HCT116 (cell line): ENCODE data around the gene CST4. TPM values are rescaled to one million over a fixed set of nuclear protein-coding genes. Genes with fewer than 3 reads are reported as not detected.
"Not testable (repeated sequence)": the region's sequence is repeated elsewhere in the genome, so short reads cannot be mapped to it uniquely, and the experiment has no call there.

Source experiments
- ATAC-seq: fragments of 200-7000 bp; cut with Tn5 transposase; 2 replicates; pipeline ENCODE4 v1.9.1; 2020; ENCODE audit warnings: mild to moderate bottlenecking, moderate library complexity
- BruUV-seq: library from RNA; stranded (reverse); fragments of 400-500 nt; replicated peaks from 2 replicates; lab custom pipeline; 2021; lab: Mats Ljungman, UMichigan
- CTCF ChIA-PET: fragments of 300-600 bp; sonication (Branson Sonifier 250); formaldehyde crosslinking; loops from one replicate; lab custom pipeline; 2021; ENCODE audit warnings: antibody characterized with exemption; lab: Charles Lee
- POLR2A ChIA-PET: fragments of 300-600, 350-600 bp; sonication (Branson Sonifier 250); formaldehyde crosslinking; loops from one replicate; lab custom pipeline; 2021; ENCODE audit warnings: antibody characterized with exemption; lab: Charles Lee
- RAD21 ChIA-PET, 2 experiments: fragments of 300-600 bp; sonication (Branson Sonifier 250); formaldehyde crosslinking; loops; one replicate each; lab custom pipeline; 2023; ENCODE audit warnings: low total read pairs in 2 of 2; ENCODE audit not compliant: uncharacterized antibody in 2 of 2, unreplicated experiment in 2 of 2, low non-redundant PET in 1 of 2; lab: Charles Lee
- DNase-seq: peaks from one replicate; pipeline ENCODE4 v3.0.0-alpha.2; 2010; ENCODE audit warnings: low read depth, low spot score
- H2AFZ ChIP-seq: fragments of 200-600 bp; shearing (Covaris generic), sonication (generic); 2 replicates; pipeline ENCODE4 v1.6.1; 2017; ENCODE audit warnings: low read depth, mixed run types, mixed read lengths, antibody characterized with exemption, low read length; ENCODE audit not compliant: poor library complexity, severe bottlenecking
- H3K27ac ChIP-seq: 2 replicates; pipeline ENCODE4 v1.5.1; 2012; ENCODE audit warnings: low read depth, low read length
- H3K27me3 ChIP-seq: fragments of 200-600 bp; sonication (generic); 2 replicates; pipeline ENCODE4 v1.6.1; 2016; ENCODE audit warnings: mixed run types, low read length, mixed read lengths; ENCODE audit not compliant: insufficient read depth
- H3K36me3 ChIP-seq, 2 experiments: fragments of 200-500 bp in 1 of 2; fragments of 200-600 bp in 1 of 2; sonication (Bioruptor generic) in 1 of 2; sonication (generic) in 1 of 2; 2 replicates each; pipeline versions ENCODE4 v1.5.1 to v1.6.1; 2014 to 2016; ENCODE audit warnings: low read length in 2 of 2, inconsistent platforms in 1 of 2, mixed read lengths in 1 of 2, mixed run types in 1 of 2; ENCODE audit not compliant: insufficient read depth in 2 of 2, control insufficient read depth in 1 of 2
- H3K4me1 ChIP-seq, 2 experiments: fragments of 200-600 bp in 1 of 2; sonication (generic) in 1 of 2; 2 replicates each; pipeline versions ENCODE4 v1.5.1 to v1.6.1; 2012 to 2017; ENCODE audit warnings: low read length in 2 of 2, inconsistent platforms in 1 of 2, mild to moderate bottlenecking in 1 of 2, mixed read lengths in 1 of 2, mixed run types in 1 of 2, moderate library complexity in 1 of 2; ENCODE audit not compliant: insufficient read depth in 2 of 2, control insufficient read depth in 1 of 2
- H3K4me2 ChIP-seq: fragments of 200-600 bp; sonication (generic); 2 replicates; pipeline ENCODE4 v1.6.1; 2017; ENCODE audit warnings: mixed run types, low read length, mixed read lengths
- H3K4me3 ChIP-seq, 2 experiments: fragments of 200-600 bp in 1 of 2; sonication (generic) in 1 of 2; replicated peaks in 1 of 2; 2 replicates each; pipeline ENCODE4 v1.5.1; 2011 to 2016; ENCODE audit warnings: low read length in 2 of 2, control low read depth in 1 of 2, low read depth in 1 of 2, mild to moderate bottlenecking in 1 of 2, mixed read lengths in 1 of 2, mixed run types in 1 of 2
- H3K79me2 ChIP-seq: fragments of 200-600 bp; sonication (generic); 2 replicates; pipeline ENCODE4 v1.6.1; 2017; ENCODE audit warnings: mild to moderate bottlenecking, mixed run types, low read length, moderate library complexity, mixed read lengths; ENCODE audit not compliant: insufficient read depth
- H3K9ac ChIP-seq: fragments of 200-600 bp; sonication (generic); 2 replicates; pipeline ENCODE4 v1.6.1; 2016; ENCODE audit warnings: low read length, mixed read lengths
- H3K9me2 ChIP-seq: fragments of 200-600 bp; sonication (generic), shearing (Covaris generic); 2 replicates; pipeline ENCODE4 v1.6.1; 2017; ENCODE audit warnings: mixed run types, mild to moderate bottlenecking, moderate library complexity; ENCODE audit not compliant: insufficient read depth
- H3K9me3 ChIP-seq, 2 experiments: fragments of 200-500 bp in 1 of 2; fragments of 200-600 bp in 1 of 2; sonication (Bioruptor generic) in 1 of 2; sonication (generic) in 1 of 2; 2 replicates each; pipeline ENCODE4 v1.6.1; 2014 to 2017; ENCODE audit warnings: low read length in 2 of 2, mixed read lengths in 2 of 2, inconsistent platforms in 1 of 2, low read depth in 1 of 2, mild to moderate bottlenecking in 1 of 2, mixed run types in 1 of 2, moderate library complexity in 1 of 2; ENCODE audit not compliant: control insufficient read depth in 1 of 2, insufficient read depth in 1 of 2
- H4K20me1 ChIP-seq: fragments of 200-600 bp; sonication (generic), shearing (Covaris generic); 2 replicates; pipeline ENCODE4 v1.6.1; 2017; ENCODE audit warnings: mixed run types, mild to moderate bottlenecking, moderate library complexity; ENCODE audit not compliant: insufficient read depth
- CBX3 ChIP-seq: IDR thresholded peaks from 2 replicates; pipeline ENCODE4 v1.6.1; 2012; ENCODE audit warnings: low read depth
- CEBPB ChIP-seq: IDR thresholded peaks from 2 replicates; pipeline ENCODE4 v1.6.1; 2012; ENCODE audit warnings: low read depth
- CTCF ChIP-seq, 3 experiments: fragments of 200-600 bp in 1 of 3; sonication (generic) in 1 of 3; IDR thresholded peaks in 2 of 3; conservative IDR thresholded peaks in 1 of 3; 2 replicates each; pipeline ENCODE4 v1.5.1; 2012 to 2017; ENCODE audit warnings: low read depth in 2 of 3, low read length in 2 of 3, antibody characterized with exemption in 1 of 3, borderline replicate concordance in 1 of 3, control low read depth in 1 of 3, mild to moderate bottlenecking in 1 of 3, mixed read lengths in 1 of 3, mixed run types in 1 of 3, moderate library complexity in 1 of 3; ENCODE audit not compliant: insufficient read depth in 1 of 3
- EGR1 ChIP-seq: IDR thresholded peaks from 2 replicates; pipeline ENCODE4 v1.6.1; 2012; ENCODE audit warnings: low read depth
- ELF1 ChIP-seq: IDR thresholded peaks from 2 replicates; pipeline ENCODE4 v1.6.1; 2012; ENCODE audit warnings: low read depth, borderline replicate concordance
- EZH2 ChIP-seq: fragments of 200-600 bp; sonication (generic); IDR thresholded peaks from 2 replicates; pipeline ENCODE4 v1.6.1; 2017; ENCODE audit warnings: antibody characterized with exemption, mixed run types
- EZH2phosphoT487 ChIP-seq: fragments of 200-600 bp; IDR thresholded peaks from 2 replicates; pipeline ENCODE4 v1.6.1; 2018; ENCODE audit warnings: antibody characterized with exemption, borderline replicate concordance
- FOSL1 ChIP-seq: IDR thresholded peaks from 2 replicates; pipeline ENCODE4 v1.6.1; 2012; ENCODE audit warnings: low read depth
- POLR2AphosphoS5 ChIP-seq: IDR thresholded peaks from 2 replicates; pipeline ENCODE4 v1.6.1; 2011; ENCODE audit warnings: mild to moderate bottlenecking, low read depth, low read length, moderate library complexity
- RAD21 ChIP-seq: IDR thresholded peaks from 2 replicates; pipeline ENCODE4 v1.6.1; 2012; ENCODE audit warnings: low read depth, mild to moderate bottlenecking
- SP1 ChIP-seq: IDR thresholded peaks from 2 replicates; pipeline ENCODE4 v1.6.1; 2012; ENCODE audit warnings: low read depth
- TCF7L2 ChIP-seq: IDR thresholded peaks from 2 replicates; pipeline ENCODE4 v1.7.0; 2011; ENCODE audit warnings: borderline replicate concordance, inconsistent platforms; ENCODE audit not compliant: insufficient read depth, insufficient read length; ENCODE audit errors: extremely low read depth
- YY1 ChIP-seq: IDR thresholded peaks from 2 replicates; pipeline ENCODE4 v1.6.1; 2011; ENCODE audit warnings: low read length, low read depth, moderate library complexity, mild to moderate bottlenecking; ENCODE audit not compliant: insufficient replicate concordance; ENCODE audit errors: extremely low read depth
- ZFX ChIP-seq: fragments of 450-650 bp; IDR thresholded peaks from 2 replicates; pipeline ENCODE4 v1.6.1; 2017
- ZNF274 ChIP-seq: fragments of 200-500 bp; sonication (Bioruptor generic); IDR thresholded peaks from 2 replicates; pipeline ENCODE4 v1.6.1; 2014; ENCODE audit warnings: mild to moderate bottlenecking, low read depth, low read length, inconsistent platforms
- intact Hi-C: fragments of 100-400 bp; cut with micrococcal nuclease; formaldehyde crosslinking; loops from 2 replicates; pipeline ENCODE4 v1.10.0; 2022
- total RNA-seq: library from RNA; stranded (reverse); gene quantifications from one replicate; pipeline ENCODE4 v1.2.1, GENCODE V29; 2021; ENCODE audit not compliant: unreplicated experiment
- TF ChIP-seq, protein P1 (sequence below): IDR thresholded peaks from 2 replicates; pipeline ENCODE4 v1.6.1; 2012
- TF ChIP-seq, protein P2 (sequence below): IDR thresholded peaks from 2 replicates; pipeline ENCODE4 v1.6.1; 2011; ENCODE audit warnings: mild to moderate bottlenecking, low read length, moderate library complexity; ENCODE audit not compliant: insufficient replicate concordance; ENCODE audit errors: extremely low read depth

Gene CST4
- total RNA-seq, 1 experiment from 2014 or later = not detected

DNA sequence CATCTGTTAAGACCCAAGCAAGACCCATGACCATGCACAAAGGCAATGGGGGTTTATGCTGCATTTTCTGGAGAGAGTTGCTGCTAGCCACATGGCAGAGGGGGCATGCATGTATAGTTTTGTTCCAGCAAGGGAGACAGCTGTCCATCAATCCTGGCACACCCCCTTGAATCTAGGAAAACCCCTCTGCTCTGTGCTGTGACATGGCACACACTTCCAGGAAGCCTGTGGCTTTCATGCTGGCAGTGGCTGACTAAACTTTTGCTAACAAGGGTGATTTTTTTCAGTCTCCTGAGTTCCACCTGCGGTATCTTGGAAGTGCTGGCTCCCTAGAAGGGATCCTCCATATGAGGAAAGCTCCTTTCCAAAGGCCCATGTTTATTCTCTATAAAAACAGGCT lies 9.1 kb upstream of the CST4 start:
- Histone ChIP-seq H3K9ac (no peak overlapping the region), H3K36me3 (no peaks in the 10 kb centered on the region), H4K20me1 (no peaks in the 10 kb centered on the region), H3K27me3 (peaks cover 54% of the 10 kb centered on the region), H3K4me1 (no peaks in the 10 kb centered on the region; a peak in 1 of 4 replicates), H3K9me3 (no peaks in the 10 kb centered on the region), H3K9me2 (no peaks in the 10 kb centered on the region), H3K27ac (no peak overlapping the region), H2AFZ (no peak overlapping the region), H3K4me3 (no peak overlapping the region), H3K79me2 (no peaks in the 10 kb centered on the region), H3K4me2 (no peak overlapping the region)
- no TSS peak for BruUV-seq
- TF ChIP-seq SP1 (no peak), RAD21 (no peak), YY1 (no peak), EZH2phosphoT487 (no peak), TCF7L2 (no peak), ELF1 (no peak), CEBPB (no peak), ZNF274 (no peak), EZH2 (no peak), POLR2AphosphoS5 (no peak), EGR1 (no peak), ZFX (no peak), FOSL1 (no peak), CTCF (IDR thresholded peaks at IDR 0.05 in 2 of 3, conservative IDR thresholded peaks at IDR 0.05 in 1 of 3; ENCODE audit: borderline replicate concordance in 1 of 3, insufficient read depth in 1 of 3, low read depth in 2 of 3, low read length in 2 of 3) (no peak), CBX3 (no peak)
- TF ChIP-seq, protein P1, sequence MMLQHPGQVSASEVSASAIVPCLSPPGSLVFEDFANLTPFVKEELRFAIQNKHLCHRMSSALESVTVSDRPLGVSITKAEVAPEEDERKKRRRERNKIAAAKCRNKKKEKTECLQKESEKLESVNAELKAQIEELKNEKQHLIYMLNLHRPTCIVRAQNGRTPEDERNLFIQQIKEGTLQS = no peak
- TF ChIP-seq, protein P2, sequence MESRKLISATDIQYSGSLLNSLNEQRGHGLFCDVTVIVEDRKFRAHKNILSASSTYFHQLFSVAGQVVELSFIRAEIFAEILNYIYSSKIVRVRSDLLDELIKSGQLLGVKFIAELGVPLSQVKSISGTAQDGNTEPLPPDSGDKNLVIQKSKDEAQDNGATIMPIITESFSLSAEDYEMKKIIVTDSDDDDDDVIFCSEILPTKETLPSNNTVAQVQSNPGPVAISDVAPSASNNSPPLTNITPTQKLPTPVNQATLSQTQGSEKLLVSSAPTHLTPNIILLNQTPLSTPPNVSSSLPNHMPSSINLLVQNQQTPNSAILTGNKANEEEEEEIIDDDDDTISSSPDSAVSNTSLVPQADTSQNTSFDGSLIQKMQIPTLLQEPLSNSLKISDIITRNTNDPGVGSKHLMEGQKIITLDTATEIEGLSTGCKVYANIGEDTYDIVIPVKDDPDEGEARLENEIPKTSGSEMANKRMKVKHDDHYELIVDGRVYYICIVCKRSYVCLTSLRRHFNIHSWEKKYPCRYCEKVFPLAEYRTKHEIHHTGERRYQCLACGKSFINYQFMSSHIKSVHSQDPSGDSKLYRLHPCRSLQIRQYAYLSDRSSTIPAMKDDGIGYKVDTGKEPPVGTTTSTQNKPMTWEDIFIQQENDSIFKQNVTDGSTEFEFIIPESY = no peak
- intact Hi-C loops = no loop called here
- POLR2A ChIA-PET = no interaction called here
- RAD21 ChIA-PET = no interaction called here
- no peak for ATAC-seq
- CTCF ChIA-PET = no interaction called here
- no peak for DNase-seq

DNA sequence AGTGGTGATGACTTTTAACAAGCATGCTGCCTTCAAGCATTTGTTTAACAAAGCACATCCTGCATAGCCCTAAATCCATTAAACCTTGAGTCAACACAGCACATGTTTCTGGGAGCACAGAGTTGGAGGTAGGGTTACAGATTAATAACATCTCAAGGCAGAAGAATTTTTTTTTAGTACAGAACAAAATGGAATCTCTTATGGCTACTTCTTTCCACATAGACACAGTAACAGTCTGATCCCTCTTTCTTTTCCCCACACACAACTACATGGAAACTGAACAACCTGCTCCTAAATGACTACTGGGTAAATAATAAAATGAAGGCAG lies 6.2 kb upstream of the CST4 start:
- H3K4me3 ChIP-seq, H3K27ac ChIP-seq, H3K4me1 ChIP-seq, H4K20me1 ChIP-seq, H3K36me3 ChIP-seq, H3K4me2 ChIP-seq, H3K9ac ChIP-seq, POLR2A ChIA-PET, H3K79me2 ChIP-seq, BruUV-seq, intact Hi-C loops, CTCF ChIA-PET, H3K9me2 ChIP-seq, DNase-seq, H3K9me3 ChIP-seq, H2AFZ ChIP-seq, RAD21 ChIA-PET, ATAC-seq: not testable (repeated sequence)
- peaks cover 30% of the 10 kb centered on the region for H3K27me3 ChIP-seq
